ENCODE data around the gene MCAT. TPM values are rescaled to one million over a fixed set of nuclear protein-coding genes. Genes with fewer than 3 reads are reported as not detected.

Gene MCAT
- total RNA-seq, 2 donors from 2014 or later: 39.1 to 39.9 TPM

- DNase-seq (ENCODE audit: low spot score): no peak
- TF ChIP-seq POLR2A (IDR thresholded peaks at IDR 0.05) (no peak), CTCF (IDR thresholded peaks at IDR 0.05) (no peak), POLR2AphosphoS5 (IDR thresholded peaks at IDR 0.05) (no peak)
- intact Hi-C loops (cut with DNase I): no loop called here
- Histone ChIP-seq H3K27ac (no peak overlapping the region), H3K27me3 (replicated peaks; ENCODE audit: insufficient read depth) (no peaks in the 10 kb centered on the region), H3K9me3 (no peaks in the 10 kb centered on the region), H3K4me1 (replicated peaks) (no peaks in the 10 kb centered on the region), H3K4me3 (no peak overlapping the region), H3K36me3 (peaks cover 0 to 3% of the 10 kb centered on the region in 2 donors)
- WGBS: 87% methylated on average over 9 of the region's 9 CpGs
Measured at GRCh38 chr22:43133401-43133800, 9.8 kb downstream of the MCAT start.

GRCh38 chr22:43131773-43132501, 11.3 kb downstream of the MCAT start:
- intact Hi-C loops (cut with DNase I): no loop called here
- Histone ChIP-seq H3K4me1 (replicated peaks) (no peaks in the 10 kb centered on the region), H3K27me3 (replicated peaks; ENCODE audit: insufficient read depth) (no peaks in the 10 kb centered on the region), H3K36me3 (no peaks in the 10 kb centered on the region), H3K4me3 (no peak overlapping the region), H3K9me3 (no peaks in the 10 kb centered on the region), H3K27ac (no peak overlapping the region)
- WGBS: 76% methylated on average over 17 of the region's 17 CpGs
- no peak for DNase-seq (ENCODE audit: low spot score)
- TF ChIP-seq CTCF (IDR thresholded peaks at IDR 0.05) (no peak), POLR2AphosphoS5 (IDR thresholded peaks at IDR 0.05) (no peak), POLR2A (IDR thresholded peaks at IDR 0.05) (no peak)

- DNase-seq (ENCODE audit: low spot score): no peak
- Histone ChIP-seq H3K9me3 (no peaks in the 10 kb centered on the region), H3K4me1 (replicated peaks) (no peaks in the 10 kb centered on the region), H3K4me3 (no peak overlapping the region), H3K27me3 (replicated peaks; ENCODE audit: insufficient read depth) (no peaks in the 10 kb centered on the region), H3K27ac (no peak overlapping the region), H3K36me3 (no peaks in the 10 kb centered on the region)
- intact Hi-C loops (cut with DNase I): no loop called here
- TF ChIP-seq POLR2AphosphoS5 (IDR thresholded peaks at IDR 0.05) (no peak), CTCF (IDR thresholded peaks at IDR 0.05) (no peak), POLR2A (IDR thresholded peaks at IDR 0.05) (no peak)
- 46% methylated on average over 16 of the region's 16 CpGs for WGBS
Measured at GRCh38 chr22:43129426-43130425, 13.5 kb downstream of the MCAT start.

- Histone ChIP-seq H3K9me3 (no peaks in the 10 kb centered on the region), H3K27ac (peak overlapping the region in 1 of 2 donors; percentile 28), H3K4me3 (no peak overlapping the region), H3K27me3 (replicated peaks; ENCODE audit: insufficient read depth) (no peaks in the 10 kb centered on the region), H3K36me3 (no peaks in the 10 kb centered on the region), H3K4me1 (replicated peaks) (no peaks in the 10 kb centered on the region)
- intact Hi-C loops (cut with DNase I): no loop called here
- WGBS: 40% methylated on average over 20 of the region's 20 CpGs
- TF ChIP-seq CTCF (IDR thresholded peaks at IDR 0.05) (no peak), POLR2AphosphoS5 (IDR thresholded peaks at IDR 0.05) (no peak), POLR2A (IDR thresholded peaks at IDR 0.05) (no peak)
- DNase-seq (ENCODE audit: low spot score): no peak
Measured at GRCh38 chr22:43128928-43129424, 14.2 kb downstream of the MCAT start.

All from prostate gland (tissue), 2 donors.